Gastroesophageal sphincter (tissue), 3 donors: ENCODE data around the gene ARL4C.

Experiments used
- EP300 ChIP-seq: sonication (generic); formaldehyde crosslinking; IDR thresholded peaks from one replicate; pipeline ENCODE4 v1.6.1; 2017; ENCODE audit warnings: antibody characterized with exemption, mild to moderate bottlenecking
- POLR2A ChIP-seq, 2 donors: fragments of 450-650 bp; IDR thresholded peaks; one replicate each; pipeline ENCODE4 v1.6.1; 2017; ENCODE audit warnings: antibody characterized with exemption in 2 of 2, mild to moderate bottlenecking in 2 of 2, moderate library complexity in 1 of 2
- POLR2AphosphoS5 ChIP-seq: sonication (generic); formaldehyde crosslinking; IDR thresholded peaks from one replicate; pipeline ENCODE4 v1.6.1; 2017; ENCODE audit warnings: antibody characterized with exemption
- TF ChIP-seq, protein P1 (sequence below), 4 experiments: fragments of 200-600 bp in 2 of 4; fragments of 450-650 bp in 2 of 4; sonication (generic) in 1 of 4; IDR thresholded peaks; one replicate each; pipeline ENCODE4 v1.5.1; 2017 to 2019; ENCODE audit warnings: antibody characterized with exemption in 4 of 4, mild to moderate bottlenecking in 2 of 4, moderate library complexity in 2 of 4

DNA sequence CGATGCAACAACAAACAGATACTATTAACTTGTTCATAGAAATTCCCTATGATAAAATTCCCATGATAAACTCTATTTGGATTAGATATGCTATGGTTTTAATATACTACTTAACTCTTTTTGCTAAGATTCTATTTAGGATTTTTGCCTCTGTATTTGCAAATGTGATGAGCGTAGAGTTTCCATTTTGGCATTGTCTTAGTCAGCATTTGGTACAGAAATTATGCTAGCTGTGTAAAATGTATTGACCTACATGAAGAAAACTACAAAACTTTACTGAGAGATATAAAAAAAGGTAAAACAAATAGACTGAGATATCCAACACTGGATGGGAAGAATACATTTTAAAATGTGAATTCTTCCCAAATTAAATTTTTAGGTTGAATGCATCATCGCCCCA lies 29.8 kb upstream of the ARL4C start:
- TF ChIP-seq, protein P1, sequence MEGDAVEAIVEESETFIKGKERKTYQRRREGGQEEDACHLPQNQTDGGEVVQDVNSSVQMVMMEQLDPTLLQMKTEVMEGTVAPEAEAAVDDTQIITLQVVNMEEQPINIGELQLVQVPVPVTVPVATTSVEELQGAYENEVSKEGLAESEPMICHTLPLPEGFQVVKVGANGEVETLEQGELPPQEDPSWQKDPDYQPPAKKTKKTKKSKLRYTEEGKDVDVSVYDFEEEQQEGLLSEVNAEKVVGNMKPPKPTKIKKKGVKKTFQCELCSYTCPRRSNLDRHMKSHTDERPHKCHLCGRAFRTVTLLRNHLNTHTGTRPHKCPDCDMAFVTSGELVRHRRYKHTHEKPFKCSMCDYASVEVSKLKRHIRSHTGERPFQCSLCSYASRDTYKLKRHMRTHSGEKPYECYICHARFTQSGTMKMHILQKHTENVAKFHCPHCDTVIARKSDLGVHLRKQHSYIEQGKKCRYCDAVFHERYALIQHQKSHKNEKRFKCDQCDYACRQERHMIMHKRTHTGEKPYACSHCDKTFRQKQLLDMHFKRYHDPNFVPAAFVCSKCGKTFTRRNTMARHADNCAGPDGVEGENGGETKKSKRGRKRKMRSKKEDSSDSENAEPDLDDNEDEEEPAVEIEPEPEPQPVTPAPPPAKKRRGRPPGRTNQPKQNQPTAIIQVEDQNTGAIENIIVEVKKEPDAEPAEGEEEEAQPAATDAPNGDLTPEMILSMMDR (IDR thresholded peaks at IDR 0.05), result no peak
- TF ChIP-seq POLR2A (IDR thresholded peaks at IDR 0.05), result no peak
- no peak for TF ChIP-seq POLR2AphosphoS5
- no peak for TF ChIP-seq EP300
